SK-N-SH (cell line): ENCODE measurements around the gene CEP250. TPM values are rescaled to one million over a fixed set of nuclear protein-coding genes. Genes with fewer than 3 reads are reported as not detected.

Experiments used
- CTCF ChIA-PET: fragments of 300-600, 350-600 bp; formaldehyde crosslinking; extraction: SDS; loops from one replicate; lab custom pipeline; 2021; lab: Yijun Ruan, JAX
- POLR2A ChIA-PET: fragments of 350-600 bp; sonication (Branson Sonifier 250); formaldehyde crosslinking; extraction: SDS; loops from one replicate; lab custom pipeline; 2020; ENCODE audit warnings: antibody characterized with exemption, inconsistent platforms; lab: Yijun Ruan, JAX
- DNase-seq: peaks from one replicate; pipeline ENCODE4 v3.0.0; 2012
- H2AFZ ChIP-seq: fragments of 200-600 bp; sonication (generic); 2 replicates; pipeline ENCODE4 v1.8.1; 2016; ENCODE audit warnings: antibody characterized with exemption, mild to moderate bottlenecking, low read depth
- H3F3A ChIP-seq: fragments of 200-600 bp; sonication (generic); replicated peaks from 2 replicates; pipeline ENCODE3; 2016; ENCODE audit warnings: antibody characterized with exemption, mild to moderate bottlenecking; ENCODE audit not compliant: insufficient read depth
- H3K27ac ChIP-seq, 2 experiments: fragments of 200-500 bp in 1 of 2; fragments of 200-600 bp in 1 of 2; sonication (Bioruptor generic) in 1 of 2; sonication (generic), shearing (Covaris generic) in 1 of 2; 2 replicates each; pipeline versions ENCODE4 v1.5.1 to v1.6.1; 2014 to 2016; ENCODE audit warnings: low read depth in 2 of 2, inconsistent platforms in 1 of 2, low read length in 1 of 2, mild to moderate bottlenecking in 1 of 2, mixed read lengths in 1 of 2
- H3K27me3 ChIP-seq: fragments of 200-600 bp; sonication (generic), shearing (Covaris generic); 2 replicates; pipeline ENCODE4 v1.6.1; 2016; ENCODE audit warnings: mixed run types; ENCODE audit not compliant: insufficient read depth
- H3K36me3 ChIP-seq, 2 experiments: fragments of 200-500 bp in 1 of 2; fragments of 200-600 bp in 1 of 2; sonication (Bioruptor generic) in 1 of 2; sonication (generic) in 1 of 2; replicated peaks in 1 of 2; 2 replicates each; pipeline versions ENCODE3 to v1.5.1; 2014 to 2016; ENCODE audit warnings: low read length in 1 of 2, mild to moderate bottlenecking in 1 of 2; ENCODE audit not compliant: insufficient read depth in 2 of 2, control insufficient read depth in 1 of 2
- H3K4me1 ChIP-seq, 2 experiments: fragments of 200-500 bp in 1 of 2; fragments of 200-600 bp in 1 of 2; sonication (Bioruptor generic) in 1 of 2; sonication (generic), shearing (Covaris generic) in 1 of 2; 2 replicates each; pipeline versions ENCODE4 v1.5.1 to v1.6.1; 2014 to 2016; ENCODE audit warnings: low read depth in 1 of 2, low read length in 1 of 2, mixed run types in 1 of 2; ENCODE audit not compliant: insufficient read depth in 2 of 2, control insufficient read depth in 1 of 2
- H3K4me2 ChIP-seq: fragments of 200-600 bp; sonication (generic), shearing (Covaris generic); 2 replicates; pipeline ENCODE4 v1.6.1; 2017; ENCODE audit warnings: mixed run types
- H3K4me3 ChIP-seq, 2 experiments: fragments of 200-500 bp in 1 of 2; fragments of 200-600 bp in 1 of 2; sonication (Bioruptor generic) in 1 of 2; sonication (generic), shearing (Covaris generic) in 1 of 2; 2 replicates each; pipeline versions ENCODE4 v1.5.1 to v1.8.1; 2014 to 2016; ENCODE audit warnings: low read depth in 2 of 2, inconsistent platforms in 1 of 2, low read length in 1 of 2, mild to moderate bottlenecking in 1 of 2, mixed read lengths in 1 of 2, moderate library complexity in 1 of 2
- H3K79me2 ChIP-seq: fragments of 200-600 bp; sonication (generic); 2 replicates; pipeline ENCODE4 v1.8.1; 2017; ENCODE audit warnings: mild to moderate bottlenecking; ENCODE audit not compliant: insufficient read depth
- H3K9ac ChIP-seq: fragments of 200-600 bp; sonication (generic); 2 replicates; pipeline ENCODE4 v1.6.1; 2017; ENCODE audit warnings: mixed run types
- H3K9me2 ChIP-seq: fragments of 200-600 bp; sonication (generic); 2 replicates; pipeline ENCODE4 v1.6.1; 2017; ENCODE audit warnings: mixed run types
- H3K9me3 ChIP-seq: fragments of 200-600 bp; sonication (generic); 2 replicates; pipeline ENCODE4 v1.6.1; 2017; ENCODE audit warnings: mixed run types, mild to moderate bottlenecking, moderate library complexity
- H4K20me1 ChIP-seq: fragments of 200-600 bp; sonication (generic); 2 replicates; pipeline ENCODE4 v1.6.1; 2017; ENCODE audit warnings: mild to moderate bottlenecking, mixed run types; ENCODE audit not compliant: insufficient read depth
- CTCF ChIP-seq: fragments of 200-600 bp; sonication (generic); IDR thresholded peaks from 2 replicates; pipeline ENCODE4 v1.6.1; 2017; ENCODE audit warnings: antibody characterized with exemption, mild to moderate bottlenecking, moderate library complexity
- EZH2phosphoT487 ChIP-seq: fragments of 200-600 bp; sonication (generic); IDR thresholded peaks from 2 replicates; pipeline ENCODE4 v1.6.1; 2017; ENCODE audit warnings: low read depth, mixed run types, mild to moderate bottlenecking, antibody characterized with exemption, moderate library complexity, borderline replicate concordance
- FOSL2 ChIP-seq: IDR thresholded peaks from 2 replicates; pipeline ENCODE4 v1.4.0; 2012; ENCODE audit warnings: low read depth, mild to moderate bottlenecking, moderate library complexity, borderline replicate concordance
- FOXJ3 ChIP-seq: sonication (generic); formaldehyde crosslinking; IDR thresholded peaks from 2 replicates; pipeline ENCODE4 v1.5.1; 2020; ENCODE audit warnings: mild to moderate bottlenecking, missing genetic modification reagents
- FOXM1 ChIP-seq: IDR thresholded peaks from 2 replicates; pipeline ENCODE4 v1.4.0; 2012; ENCODE audit warnings: low read depth, mild to moderate bottlenecking
- GABPA ChIP-seq: IDR thresholded peaks from 2 replicates; pipeline ENCODE4 v1.4.0; 2012; ENCODE audit warnings: low read depth, mild to moderate bottlenecking
- GATA2 ChIP-seq: sonication (generic); formaldehyde crosslinking; IDR thresholded peaks from 2 replicates; pipeline ENCODE4 v1.5.0; 2020; ENCODE audit warnings: mild to moderate bottlenecking, missing genetic modification reagents
- MEF2A ChIP-seq: IDR thresholded peaks from 2 replicates; pipeline ENCODE4 v1.4.0; 2012; ENCODE audit warnings: low read depth, borderline replicate concordance
- MXI1 ChIP-seq: IDR thresholded peaks from 2 replicates; pipeline ENCODE4 v1.6.1; 2012; ENCODE audit warnings: mild to moderate bottlenecking, low read depth, low read length, improper control_type of control experiment
- NRF1 ChIP-seq: IDR thresholded peaks from 2 replicates; pipeline ENCODE4 v1.6.1; 2012; ENCODE audit warnings: low read depth, mild to moderate bottlenecking, low read length
- PBX3 ChIP-seq: IDR thresholded peaks from 2 replicates; pipeline ENCODE4; 2012
- POLR2AphosphoS5 ChIP-seq: IDR thresholded peaks from 2 replicates; pipeline ENCODE4 v1.6.1; 2012; ENCODE audit warnings: low read depth, low read length
- RCOR1 ChIP-seq: fragments of 150-350 bp; IDR thresholded peaks from 2 replicates; pipeline ENCODE4 v1.6.1; 2017; ENCODE audit warnings: antibody characterized with exemption, low read length
- RFX5 ChIP-seq: IDR thresholded peaks from 2 replicates; pipeline ENCODE4 v1.6.1; 2012; ENCODE audit warnings: mild to moderate bottlenecking, improper control_type of control experiment, low read length
- RXRA ChIP-seq: IDR thresholded peaks from 2 replicates; pipeline ENCODE4 v1.4.0; 2012; ENCODE audit warnings: low read depth, mild to moderate bottlenecking, borderline replicate concordance
- SMC3 ChIP-seq: IDR thresholded peaks from 2 replicates; pipeline ENCODE4 v1.6.1; 2012; ENCODE audit warnings: low read depth, low read length, improper control_type of control experiment
- TCF12 ChIP-seq: IDR thresholded peaks from 2 replicates; pipeline ENCODE4 v1.4.0; 2012
- TEAD4 ChIP-seq: IDR thresholded peaks from 2 replicates; pipeline ENCODE4 v1.4.0; 2012; ENCODE audit warnings: mild to moderate bottlenecking, borderline replicate concordance; ENCODE audit not compliant: insufficient read depth
- USF1 ChIP-seq: IDR thresholded peaks from 2 replicates; pipeline ENCODE4 v1.4.0; 2012; ENCODE audit warnings: low read depth, borderline replicate concordance
- YY1 ChIP-seq: IDR thresholded peaks from 2 replicates; pipeline ENCODE4 v1.4.0; 2012; ENCODE audit warnings: low read depth, mild to moderate bottlenecking
- ZBTB33 ChIP-seq: IDR thresholded peaks from 2 replicates; pipeline ENCODE4 v1.4.0; 2012; ENCODE audit warnings: low read depth, borderline replicate concordance
- WGBS: methylation state at CpG from one replicate; pipeline ENCODE4 v1.1.6; 2017; ENCODE audit warnings: low lambda C conversion rate; 5-methylcytosine and 5-hydroxymethylcytosine counted together
- polyA plus RNA-seq, 3 experiments: library from polyadenylated mRNA; depleted of rRNA; stranded (reverse); fragments of >200 nt; gene quantifications; 2 replicates each; pipeline ENCODE4 v1.2.3, GENCODE V29; 2012

The CEP250 gene
- polyA plus RNA-seq, 1 of the 3 experiments (the other 2 are of a cell fraction): 13.3 TPM

DNA sequence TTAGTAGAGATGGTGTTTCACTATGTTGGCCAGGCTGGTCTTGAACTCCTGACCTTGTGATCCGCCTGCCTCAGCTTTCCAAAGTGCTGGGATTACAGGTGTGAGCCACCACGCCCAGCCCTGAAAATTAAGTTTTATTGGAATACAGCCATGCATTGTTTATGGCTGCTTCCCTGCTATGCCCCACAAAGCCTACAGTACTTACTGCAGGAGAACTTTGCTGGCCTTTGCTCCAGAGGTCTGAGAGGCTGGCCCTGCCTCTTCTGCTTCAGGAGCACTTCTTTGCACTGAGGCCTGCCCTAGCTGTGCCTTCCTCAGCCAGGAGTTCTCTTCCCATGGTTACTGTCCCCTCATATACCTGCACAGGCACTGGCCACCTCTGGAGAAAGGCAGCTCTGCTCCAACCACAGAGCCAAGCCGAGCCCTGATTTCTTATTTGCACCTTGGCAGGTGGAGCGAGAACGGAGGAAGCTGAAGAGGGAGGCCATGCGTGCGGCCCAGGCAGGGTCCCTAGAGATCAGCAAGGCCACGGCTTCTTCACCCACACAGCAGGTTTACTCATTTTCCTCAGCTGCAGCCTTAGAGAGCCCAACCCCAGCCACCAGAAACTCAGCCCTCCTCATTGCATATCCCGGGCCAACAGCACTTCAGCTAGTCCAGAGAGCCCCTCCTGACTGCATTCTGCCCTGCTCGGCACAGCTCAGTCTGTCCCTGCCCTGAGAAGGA, 53.3 kb downstream of the CEP250 start:
- DNase-seq: no peak
- WGBS: 94% methylated on average over 10 of the region's 10 CpGs
- H3K9me3 ChIP-seq: no peaks in the 10 kb centered on the region
- H2AFZ ChIP-seq: no peak overlapping the region
- H3K27ac ChIP-seq: no peak overlapping the region
- H3K9me2 ChIP-seq: no peaks in the 10 kb centered on the region
- CTCF ChIA-PET: interaction anchor here (0.9 to 1.2 kb wide), 3 partner anchors 18 to 231 kb away, joined by 3 read pairs; no protein-coding TSS in a partner anchor
- H3K27me3 ChIP-seq: no peaks in the 10 kb centered on the region
- no peaks in the 10 kb centered on the region for H3K79me2 ChIP-seq
- H3K4me1 ChIP-seq: peaks cover 0 to 2% of the 10 kb centered on the region in 2 experiments; a peak in 1 of 4 replicates
- no peaks in the 10 kb centered on the region for H4K20me1 ChIP-seq
- no peak overlapping the region for H3K4me3 ChIP-seq
- POLR2A ChIA-PET: no interaction called here
- no peak overlapping the region for H3K9ac ChIP-seq
- no peak overlapping the region for H3K4me2 ChIP-seq
- no peaks in the 10 kb centered on the region for H3F3A ChIP-seq
- peaks cover 16 to 55% of the 10 kb centered on the region in 2 experiments for H3K36me3 ChIP-seq
- no peak for TF ChIP-seq RCOR1
- no peak for TF ChIP-seq TCF12
- TF ChIP-seq RXRA: no peak
- no peak for TF ChIP-seq SMC3
- TF ChIP-seq FOXJ3 (CRISPR knock-in tag): no peak
- TF ChIP-seq POLR2AphosphoS5: no peak
- no peak for TF ChIP-seq GABPA
- TF ChIP-seq EZH2phosphoT487: no peak
- TF ChIP-seq TEAD4: no peak
- no peak for TF ChIP-seq CTCF
- TF ChIP-seq FOSL2: no peak

GRCh38 chr20:35510951-35511735, 55.7 kb downstream of the CEP250 start:
- POLR2A ChIA-PET: interaction anchor here (0.6 kb wide), 1 partner anchor 1130 kb away, joined by 3 read pairs; no protein-coding TSS in a partner anchor
- H3K79me2 ChIP-seq: no peaks in the 10 kb centered on the region
- H4K20me1 ChIP-seq: no peaks in the 10 kb centered on the region
- no peak overlapping the region for H3K9ac ChIP-seq
- CTCF ChIA-PET: interaction anchor here (0.6 to 1.8 kb wide), 4 partner anchors 8 to 187 kb away, joined by 3 to 8 read pairs (median 4); no protein-coding TSS in a partner anchor
- H3K9me3 ChIP-seq: no peaks in the 10 kb centered on the region
- no peaks in the 10 kb centered on the region for H3K27me3 ChIP-seq
- peaks cover 16 to 45% of the 10 kb centered on the region in 2 experiments for H3K36me3 ChIP-seq
- H3K4me3 ChIP-seq: no peak overlapping the region
- H3K9me2 ChIP-seq: no peaks in the 10 kb centered on the region
- peaks cover 0 to 6% of the 10 kb centered on the region in 2 experiments; a peak in 1 of 4 replicates for H3K4me1 ChIP-seq
- no peak overlapping the region for H3K4me2 ChIP-seq
- no peak for DNase-seq
- H2AFZ ChIP-seq: no peak overlapping the region
- WGBS: 80% methylated on average over 8 of the region's 12 CpGs
- H3K27ac ChIP-seq: no peak overlapping the region
- H3F3A ChIP-seq: peaks cover 6% of the 10 kb centered on the region
- TF ChIP-seq RXRA: no peak
- TF ChIP-seq PBX3: no peak
- TF ChIP-seq ZBTB33: no peak
- no peak for TF ChIP-seq POLR2AphosphoS5
- TF ChIP-seq GABPA: no peak
- TF ChIP-seq USF1: no peak
- no peak for TF ChIP-seq FOXM1
- TF ChIP-seq MEF2A: no peak
- TF ChIP-seq RFX5: no peak
- TF ChIP-seq MXI1: no peak
- TF ChIP-seq YY1: no peak
- TF ChIP-seq SMC3: no peak
- TF ChIP-seq NRF1: no peak
- TF ChIP-seq GATA2 (CRISPR knock-in tag): no peak
